ENCODE measurements around the gene FAM174C.
A peak's percentile ranks its signal among the peaks of the same experiment; 100 is the strongest.

FAM174C gene

GRCh38 chr19:1263188-1263587 is 12.1 kb upstream of the FAM174C start:
- DNase-seq, result no peak

GRCh38 chr19:1264801-1265614 is 10.3 kb upstream of the FAM174C start:
- DNase-seq, result peak; percentile 32

GRCh38 chr19:1265615-1266128 is 9.7 kb upstream of the FAM174C start:
- DNase-seq, result peak; percentile 56

GRCh38 chr19:1266129-1266915 is 9.0 kb upstream of the FAM174C start:
- DNase-seq, result peak; percentile 17

- no peak for DNase-seq
Observed at GRCh38 chr19:1266916-1267476, 8.3 kb upstream of the FAM174C start.

- no peak for DNase-seq
Observed at GRCh38 chr19:1267477-1268225, 7.7 kb upstream of the FAM174C start.

GRCh38 chr19:1268226-1269064 is 6.9 kb upstream of the FAM174C start:
- DNase-seq, result no peak

- peak; percentile 98 for DNase-seq
Observed at GRCh38 chr19:1269065-1269477, 6.3 kb upstream of the FAM174C start, which contains the start of gene CIRBP. Gene CIRBP, plus strand, starts transcription at chr19:1269332. Its CDS starts 1,602 bp downstream, at chr19:1270934.

GRCh38 chr19:1269478-1270212 is 5.7 kb upstream of the FAM174C start:
- DNase-seq, result peak; percentile 59

- DNase-seq, result no peak
Observed at GRCh38 chr19:1270213-1270853, 5.0 kb upstream of the FAM174C start.

GRCh38 chr19:1270854-1271527 is 4.3 kb upstream of the FAM174C start:
- DNase-seq, result no peak

GRCh38 chr19:1271528-1272422 is 3.6 kb upstream of the FAM174C start:
- DNase-seq, result no peak

- DNase-seq, result no peak
Observed at GRCh38 chr19:1272423-1273262, 2.7 kb upstream of the FAM174C start.

- no peak for DNase-seq
Observed at GRCh38 chr19:1273263-1274041, 1.9 kb upstream of the FAM174C start.

GRCh38 chr19:1274081-1274851 is 1.1 kb upstream of the FAM174C start:
- DNase-seq, result no peak

GRCh38 chr19:1274852-1275259 is 474 bp upstream of the FAM174C start:
- DNase-seq, result no peak

Measured in amniotic stem cell (primary cell).